ENCODE data around the gene ELMO2. TPM values are rescaled to one million over a fixed set of nuclear protein-coding genes. Genes with fewer than 3 reads are reported as not detected.

Gene ELMO2, protein sequence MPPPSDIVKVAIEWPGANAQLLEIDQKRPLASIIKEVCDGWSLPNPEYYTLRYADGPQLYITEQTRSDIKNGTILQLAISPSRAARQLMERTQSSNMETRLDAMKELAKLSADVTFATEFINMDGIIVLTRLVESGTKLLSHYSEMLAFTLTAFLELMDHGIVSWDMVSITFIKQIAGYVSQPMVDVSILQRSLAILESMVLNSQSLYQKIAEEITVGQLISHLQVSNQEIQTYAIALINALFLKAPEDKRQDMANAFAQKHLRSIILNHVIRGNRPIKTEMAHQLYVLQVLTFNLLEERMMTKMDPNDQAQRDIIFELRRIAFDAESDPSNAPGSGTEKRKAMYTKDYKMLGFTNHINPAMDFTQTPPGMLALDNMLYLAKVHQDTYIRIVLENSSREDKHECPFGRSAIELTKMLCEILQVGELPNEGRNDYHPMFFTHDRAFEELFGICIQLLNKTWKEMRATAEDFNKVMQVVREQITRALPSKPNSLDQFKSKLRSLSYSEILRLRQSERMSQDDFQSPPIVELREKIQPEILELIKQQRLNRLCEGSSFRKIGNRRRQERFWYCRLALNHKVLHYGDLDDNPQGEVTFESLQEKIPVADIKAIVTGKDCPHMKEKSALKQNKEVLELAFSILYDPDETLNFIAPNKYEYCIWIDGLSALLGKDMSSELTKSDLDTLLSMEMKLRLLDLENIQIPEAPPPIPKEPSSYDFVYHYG
- 84.9 TPM for total RNA-seq

DNA sequence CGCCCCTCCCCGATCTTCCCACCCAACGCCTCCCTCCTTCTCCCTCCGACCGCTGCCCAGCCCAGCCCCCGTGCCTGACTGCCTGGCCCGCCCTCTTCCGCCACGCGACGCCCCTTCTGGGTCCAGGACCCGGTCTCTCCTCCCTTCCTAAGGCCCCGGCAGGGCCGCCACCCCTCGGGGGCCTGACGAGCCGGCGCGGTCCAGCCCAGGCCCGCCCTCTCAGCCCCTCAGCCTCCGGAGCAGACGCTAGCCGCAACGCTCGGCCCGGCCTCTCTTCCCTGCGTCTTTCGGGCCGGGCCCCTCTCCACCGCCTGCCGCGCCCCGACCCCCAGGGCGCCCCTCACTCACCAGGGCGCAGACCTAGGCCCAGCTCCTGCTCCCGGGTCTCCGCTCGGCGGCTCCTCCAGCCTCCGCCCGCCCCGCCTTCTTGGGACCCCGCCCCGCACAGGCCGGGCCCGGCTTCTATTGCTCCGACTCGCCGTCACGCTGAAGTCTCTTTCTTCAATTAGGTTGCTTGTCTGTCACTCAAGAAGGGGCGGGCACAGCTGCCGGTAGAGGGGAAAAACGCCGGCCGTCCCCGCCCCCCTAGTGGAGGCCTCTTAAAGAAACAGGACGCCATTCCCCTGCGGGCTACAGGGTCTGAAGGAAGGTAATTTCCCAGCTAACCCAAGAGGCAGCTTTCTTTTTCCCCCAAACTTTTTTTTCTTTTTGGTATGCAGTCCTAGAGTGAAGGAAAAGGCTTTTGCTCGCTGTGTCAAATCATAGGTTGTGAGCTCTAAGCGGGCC, at the start of gene ELMO2:
TSS of gene ELMO2 (minus strand) at position 416 of the 786 bp plus-strand sequence. CDS start 12,133 bp downstream, outside the sequence.
- DNase-seq (ENCODE audit: low spot score) = peak; percentile 98
- ATAC-seq = peak; percentile 94
- intact Hi-C loops (cut with DNase I) = no loop called here

- DNase-seq (ENCODE audit: low spot score) (no peak), ATAC-seq (no peak)
- intact Hi-C loops (cut with DNase I) = no loop called here
Measured at GRCh38 chr20:46455729-46456128, 49.3 kb upstream of the ELMO2 start.

- DNase-seq (ENCODE audit: low spot score) (no peak), ATAC-seq (no peak)
- intact Hi-C loops (cut with DNase I) = no loop called here
Measured at GRCh38 chr20:46446851-46447250, 40.4 kb upstream of the ELMO2 start.

- ATAC-seq (no peak), DNase-seq (ENCODE audit: low spot score) (no peak)
- intact Hi-C loops (cut with DNase I) = no loop called here
Measured at GRCh38 chr20:46439837-46440236, 33.4 kb upstream of the ELMO2 start.

DNA sequence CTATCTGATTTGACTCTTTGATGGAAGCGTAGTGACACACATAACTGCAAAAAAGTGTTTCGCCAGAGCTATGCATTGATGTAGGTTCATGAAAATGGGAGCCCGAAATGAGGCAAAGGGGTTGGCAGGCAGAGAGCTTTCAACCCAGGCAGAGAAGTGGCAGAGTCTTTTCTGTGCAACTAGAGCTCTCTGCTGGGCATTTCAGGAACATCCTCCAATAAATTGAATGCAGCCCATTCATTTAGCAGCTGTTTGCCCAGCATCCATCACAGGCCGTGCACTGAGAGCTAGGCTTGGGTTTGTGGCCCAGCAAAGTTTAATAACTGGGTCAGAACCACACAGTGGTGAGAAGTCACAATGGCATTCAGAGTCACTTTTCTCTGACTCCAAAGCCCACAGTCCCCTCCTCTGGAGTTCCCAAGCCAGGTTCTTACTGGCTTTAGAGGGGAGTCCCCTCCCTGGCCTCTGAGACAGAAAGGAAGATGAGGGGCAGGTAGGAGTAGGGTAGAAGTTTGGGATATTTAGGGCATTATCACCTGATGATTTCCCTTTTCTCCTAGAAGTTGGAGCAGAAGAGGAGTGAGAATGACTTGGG, 31.8 kb upstream of the ELMO2 start:
- DNase-seq (ENCODE audit: low spot score) (no peak), ATAC-seq (no peak)
- intact Hi-C loops (cut with DNase I) = no loop called here

DNA sequence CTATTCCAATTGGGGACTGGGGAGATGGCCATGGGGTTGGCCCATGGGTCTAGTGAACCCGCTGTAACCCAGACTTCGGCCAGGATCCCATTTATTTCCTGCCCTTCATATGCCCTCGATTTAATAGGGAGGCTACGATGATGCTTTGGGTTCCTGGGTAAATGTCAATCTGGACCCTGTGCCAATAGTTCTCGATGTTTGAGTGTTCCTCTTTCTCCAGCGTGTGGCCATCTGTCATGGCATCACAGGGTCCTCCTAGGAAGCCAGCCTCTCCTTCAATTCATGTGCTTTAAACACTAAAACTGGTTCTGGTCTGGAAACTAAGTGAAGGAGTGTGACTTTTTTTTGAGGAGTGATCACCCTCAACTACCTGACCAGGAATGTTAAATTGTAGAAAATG, 28.7 kb upstream of the ELMO2 start:
- intact Hi-C loops (cut with DNase I) = no loop called here
- ATAC-seq = no peak
- no peak for DNase-seq (ENCODE audit: low spot score)

- no peak for ATAC-seq
- DNase-seq (ENCODE audit: low spot score) = no peak
- intact Hi-C loops (cut with DNase I) = no loop called here
Measured at GRCh38 chr20:46434597-46434996, 28.2 kb upstream of the ELMO2 start.

DNA sequence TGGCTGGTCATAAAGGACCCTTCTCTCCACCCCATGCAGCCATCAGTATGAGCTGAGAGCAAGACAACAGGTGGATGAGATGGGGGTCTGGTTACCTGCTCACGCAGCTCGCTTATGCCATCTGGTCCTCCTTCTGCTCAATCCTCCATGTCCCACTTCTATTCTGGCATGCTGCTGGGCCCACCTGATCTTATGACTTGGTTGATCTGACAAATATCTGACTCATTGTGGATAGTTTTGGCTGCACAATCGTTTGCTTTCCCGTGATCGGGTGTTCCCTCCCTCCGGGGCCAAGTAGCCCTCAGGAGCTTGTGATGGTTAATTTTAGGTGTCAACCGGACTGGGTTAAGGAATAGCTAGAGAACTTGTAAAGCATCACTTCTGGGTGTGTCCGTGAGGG, 26.6 kb upstream of the ELMO2 start:
- ATAC-seq = no peak
- intact Hi-C loops (cut with DNase I) = no loop called here
- DNase-seq (ENCODE audit: low spot score) = no peak

DNA sequence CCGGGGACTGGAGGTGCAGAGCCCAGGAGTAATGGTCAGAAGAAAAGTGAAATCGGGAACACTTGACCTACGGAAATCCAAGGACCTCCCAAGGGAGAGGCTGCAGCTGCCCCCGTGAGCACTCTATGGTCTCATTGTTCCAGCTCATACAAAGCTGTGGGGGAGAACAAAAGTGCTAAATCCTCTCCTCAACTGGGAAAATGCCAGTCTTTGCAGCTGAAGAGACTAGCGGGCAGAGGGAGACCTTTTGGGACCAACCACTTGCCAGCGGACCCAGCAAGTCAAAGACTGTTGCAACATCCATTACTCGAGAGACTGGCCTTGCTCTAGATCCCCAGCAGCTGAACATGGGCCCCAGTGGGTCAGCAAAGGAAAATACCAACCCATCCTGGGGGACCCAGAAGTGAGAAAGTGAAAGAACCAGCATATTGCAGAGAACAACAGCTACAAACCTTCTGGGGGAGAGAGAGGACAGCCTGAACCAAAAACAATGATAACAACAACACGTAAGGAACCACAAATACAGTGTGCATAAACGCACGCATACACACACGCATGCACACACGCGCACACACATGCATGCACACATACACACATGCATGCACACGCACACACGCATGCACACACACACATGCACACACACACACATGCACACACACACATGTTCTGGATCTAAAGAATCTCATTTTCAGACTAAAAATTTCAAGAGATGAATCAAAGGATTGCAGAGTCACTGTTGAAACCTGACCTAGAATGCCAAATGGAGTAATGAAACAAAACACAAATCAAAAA, 24.7 kb upstream of the ELMO2 start:
- DNase-seq (ENCODE audit: low spot score) = no peak
- ATAC-seq = no peak
- intact Hi-C loops (cut with DNase I) = no loop called here

DNA sequence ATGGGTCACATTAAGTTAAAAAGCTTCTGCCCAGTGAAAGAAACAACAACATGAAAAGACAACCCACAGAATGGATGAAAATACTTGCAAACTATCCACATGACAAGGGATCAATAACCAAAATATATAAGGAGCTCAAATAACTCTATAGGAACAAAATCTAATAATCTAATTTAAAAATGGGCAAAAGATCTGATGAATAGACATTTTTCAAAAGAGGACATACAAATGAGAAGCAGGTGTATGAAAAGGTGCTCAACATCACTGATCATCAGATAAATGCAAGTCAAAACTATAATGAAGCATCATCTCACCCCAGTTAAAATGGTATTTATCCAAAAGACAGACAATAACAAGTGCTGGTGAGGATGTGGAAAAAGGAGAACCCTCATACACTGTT, 21.0 kb upstream of the ELMO2 start:
- DNase-seq (ENCODE audit: low spot score) = no peak
- ATAC-seq = no peak
- intact Hi-C loops (cut with DNase I) = no loop called here

DNA sequence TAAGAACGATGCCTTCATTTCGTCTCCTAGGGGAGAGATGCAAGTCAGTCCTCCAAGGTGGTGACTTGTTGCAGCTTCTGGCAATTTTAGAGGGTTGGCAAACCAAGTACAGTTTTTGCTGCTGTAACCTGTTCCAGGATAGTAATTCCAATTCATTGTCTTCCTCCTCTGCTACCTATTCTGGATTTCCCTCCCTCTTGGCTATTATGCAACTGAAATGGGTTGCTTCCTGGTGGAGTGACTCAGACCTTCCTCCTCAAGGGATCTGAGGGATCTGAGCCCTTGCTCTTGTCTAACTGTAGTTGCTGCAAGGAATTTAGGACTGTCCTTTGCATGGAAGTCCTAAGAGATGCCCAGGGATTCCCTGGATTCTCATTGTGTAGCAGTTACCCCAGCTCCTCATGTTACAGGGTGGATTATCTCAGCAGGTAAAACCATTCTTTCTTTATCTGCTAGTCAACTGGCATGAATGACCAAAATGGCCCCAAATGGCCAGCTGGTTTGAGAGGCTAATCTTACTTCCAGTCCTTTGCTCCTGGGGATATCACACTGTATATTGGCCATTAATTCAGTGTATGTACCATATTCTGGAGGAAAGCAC, 17.6 kb upstream of the ELMO2 start:
- intact Hi-C loops (cut with DNase I) = no loop called here
- DNase-seq (ENCODE audit: low spot score) (no peak), ATAC-seq (no peak)

DNA sequence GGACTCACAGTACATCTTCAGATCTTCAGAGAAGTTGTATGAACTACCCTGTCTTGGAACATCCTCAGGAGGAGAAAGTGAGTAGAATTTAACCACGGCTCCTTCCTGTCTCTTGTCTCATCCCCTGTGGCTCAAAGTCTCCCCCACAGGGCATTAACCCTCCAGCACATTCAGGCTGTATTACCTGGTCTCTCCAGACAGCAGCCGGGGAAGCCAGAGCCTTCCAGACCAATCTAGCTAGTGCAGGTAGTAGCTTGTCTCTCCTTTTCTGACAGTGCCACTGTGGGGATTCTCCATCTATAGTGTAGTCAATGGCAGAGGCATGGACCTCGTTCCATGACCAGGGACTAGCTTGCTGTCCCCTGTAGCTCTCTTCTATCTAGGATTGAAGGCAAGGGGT, 16.9 kb upstream of the ELMO2 start:
- ATAC-seq = no peak
- intact Hi-C loops (cut with DNase I) = no loop called here
- no peak for DNase-seq (ENCODE audit: low spot score)

DNA sequence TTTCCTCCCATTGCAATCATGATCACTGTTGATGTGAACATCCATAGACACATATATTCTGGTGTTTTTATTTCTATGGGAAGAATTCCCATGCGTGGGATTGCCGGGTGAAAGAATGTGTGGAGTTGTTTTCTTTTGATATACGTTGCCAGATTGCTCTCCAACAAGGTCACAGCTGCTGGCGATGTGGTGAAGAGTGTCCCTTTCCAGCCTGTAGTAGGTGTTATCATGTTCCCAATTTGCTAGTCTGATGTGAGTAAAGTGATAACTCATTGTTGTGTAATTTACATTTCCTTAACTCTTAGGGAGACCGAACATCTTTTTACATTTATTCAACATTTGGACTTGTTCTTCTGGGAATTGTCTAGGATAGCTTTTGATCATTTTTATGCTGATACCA, 14.5 kb upstream of the ELMO2 start:
- no peak for DNase-seq (ENCODE audit: low spot score)
- intact Hi-C loops (cut with DNase I) = no loop called here
- no peak for ATAC-seq

DNA sequence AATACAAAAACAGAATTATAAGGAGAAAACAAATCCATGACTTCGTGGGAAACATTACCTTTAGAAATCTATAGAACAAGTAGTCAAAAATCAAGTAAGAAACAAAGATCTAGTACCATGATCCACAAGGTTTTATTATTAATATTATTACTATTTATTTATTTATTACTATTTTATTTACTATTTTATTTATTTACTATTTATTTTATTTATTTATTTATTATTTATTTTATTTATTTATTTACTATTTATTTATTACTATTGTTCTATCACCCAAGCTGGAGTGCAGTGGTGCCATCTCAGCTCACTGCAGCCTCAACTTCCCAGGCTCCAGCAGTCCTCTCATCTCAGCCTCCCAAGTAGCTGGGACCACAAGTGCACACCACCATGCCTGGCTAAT, 13.5 kb upstream of the ELMO2 start:
- DNase-seq (ENCODE audit: low spot score) (no peak), ATAC-seq (no peak)
- intact Hi-C loops (cut with DNase I) = no loop called here

GRCh38 chr20:46416839-46417238, 10.4 kb upstream of the ELMO2 start:
- intact Hi-C loops (cut with DNase I) = no loop called here
- ATAC-seq (no peak), DNase-seq (ENCODE audit: low spot score) (no peak)

GRCh38 chr20:46416421-46416820, 10.0 kb upstream of the ELMO2 start:
- intact Hi-C loops (cut with DNase I) = no loop called here
- no peak for DNase-seq (ENCODE audit: low spot score)
- no peak for ATAC-seq

DNA sequence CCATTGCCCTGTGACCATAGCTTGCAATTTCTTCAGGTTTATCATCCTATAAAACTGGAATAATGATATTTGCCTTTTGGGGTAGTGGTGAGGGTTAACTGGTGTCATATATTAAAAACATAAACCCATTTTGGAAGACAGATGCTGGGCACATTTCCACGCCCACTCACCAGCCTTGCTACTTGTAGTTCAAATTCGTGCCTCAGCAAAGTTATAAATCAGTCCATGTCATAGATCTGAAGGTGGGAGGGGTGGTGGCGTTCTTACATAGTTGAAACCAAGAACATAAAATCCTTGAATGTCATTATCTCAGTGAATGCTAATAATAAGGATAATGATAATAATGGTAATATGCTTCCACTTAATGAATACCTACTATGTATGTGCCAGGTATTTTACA, 9.4 kb upstream of the ELMO2 start:
- intact Hi-C loops (cut with DNase I) = no loop called here
- ATAC-seq = no peak
- DNase-seq (ENCODE audit: low spot score) = no peak

DNA sequence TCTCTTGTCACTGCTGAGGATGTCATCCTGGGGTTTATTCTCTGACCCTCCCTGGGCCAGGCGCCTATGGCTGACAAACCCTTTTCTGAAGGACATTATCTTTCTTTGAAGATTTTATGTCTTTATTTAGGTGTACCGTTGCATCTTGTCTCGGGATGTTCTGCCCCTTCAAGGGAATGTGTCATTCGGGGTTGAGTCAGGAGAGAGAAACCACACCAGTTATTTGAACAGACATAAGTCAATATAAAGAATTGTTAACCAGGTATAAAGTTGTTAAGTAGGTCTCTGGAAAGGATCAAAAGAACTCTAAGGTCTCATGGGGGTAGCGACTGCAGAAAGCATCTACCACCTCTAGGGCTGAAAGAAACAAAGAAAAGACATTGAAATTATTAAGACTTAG, 8.2 kb upstream of the ELMO2 start:
- no peak for ATAC-seq
- intact Hi-C loops (cut with DNase I) = no loop called here

More for the DNA sequence above, 8.2 kb upstream of the ELMO2 start:
- DNase-seq (ENCODE audit: low spot score) = no peak
